Natural killer cell treated with Interleukin-12 subunit alpha and Interleukin-12 subunit beta and Interleukin-15 and Interleukin-18, amount 100 ng/mL, for 72 hours (primary cell): ENCODE data around the gene DAPK3. TPM values are rescaled to one million over a fixed set of nuclear protein-coding genes. Genes with fewer than 3 reads are reported as not detected.
"Not testable (repeated sequence)": the region's sequence is repeated elsewhere in the genome, so short reads cannot be mapped to it uniquely, and the experiment has no call there.

Experiments used
- ATAC-seq, 2 donors: fragments of 150-1000 bp; cut with Tn5 transposase in 1 of 2; sonication (Bioruptor Pico), chemical (Tn5 transposase) in 1 of 2; 2 replicates each; pipeline ENCODE4 v1.10.0; 2021
- DNase-seq: peaks from one replicate; pipeline ENCODE4 v3.0.0; 2022; ENCODE audit warnings: low spot score
- H3K27ac Mint-ChIP-seq, 2 donors: 1 replicate in 1 of 2; 2 replicates in 1 of 2; pipeline ENCODE4 v1.8.0; 2022; ENCODE audit warnings: mixed read lengths in 2 of 2, mild to moderate bottlenecking in 1 of 2, moderate library complexity in 1 of 2
- H3K27me3 Mint-ChIP-seq, 2 donors: 1 replicate in 1 of 2; 2 replicates in 1 of 2; pipeline ENCODE4 v1.8.0; 2022; ENCODE audit warnings: mixed read lengths in 2 of 2
- H3K36me3 Mint-ChIP-seq: one replicate; pipeline ENCODE4 v1.8.0; 2022; ENCODE audit warnings: mixed read lengths
- H3K4me1 Mint-ChIP-seq, 2 donors: 1 replicate in 1 of 2; 2 replicates in 1 of 2; pipeline ENCODE4 v1.8.0; 2022; ENCODE audit warnings: low read depth in 2 of 2, mixed read lengths in 2 of 2, mild to moderate bottlenecking in 1 of 2
- H3K4me3 Mint-ChIP-seq: one replicate; pipeline ENCODE4 v1.8.0; 2022; ENCODE audit warnings: mixed read lengths
- H3K9me3 Mint-ChIP-seq: 2 replicates; pipeline ENCODE4 v1.8.0; 2022; ENCODE audit warnings: mixed read lengths
- total RNA-seq, 2 donors: library from RNA; stranded (reverse); gene quantifications; one replicate each; pipeline ENCODE4 v1.2.3, GENCODE V29; 2022

The DAPK3 gene
- total RNA-seq, 2 donors from 2014 or later: 48.1 to 54.5 TPM

GRCh38 chr19:4011430-4011829 is 40.5 kb upstream of the DAPK3 start:
- not testable (repeated sequence) for H3K9me3 Mint-ChIP-seq, H3K27me3 Mint-ChIP-seq, H3K4me3 Mint-ChIP-seq, DNase-seq, H3K36me3 Mint-ChIP-seq, ATAC-seq
- H3K4me1 Mint-ChIP-seq: peaks cover 15 to 25% of the 10 kb centered on the region in 2 donors
- H3K27ac Mint-ChIP-seq: peak overlapping the region in 1 of 2 donors; percentile 27

GRCh38 chr19:4010808-4011110 is 39.9 kb upstream of the DAPK3 start:
- Mint-ChIP-seq H3K4me1 (peaks cover 15 to 23% of the 10 kb centered on the region in 2 donors), H3K27ac (peak overlapping the region in 1 of 2 donors; percentile 27), H3K4me3 (no peak overlapping the region), H3K27me3 (no peaks in the 10 kb centered on the region), H3K36me3 (no peaks in the 10 kb centered on the region), H3K9me3 (no peaks in the 10 kb centered on the region)
- no peak for ATAC-seq
- DNase-seq: no peak

- DNase-seq (no peak), ATAC-seq (no peak)
- no peaks in the 10 kb centered on the region for H3K27me3 Mint-ChIP-seq
- peaks cover 15 to 23% of the 10 kb centered on the region in 2 donors for H3K4me1 Mint-ChIP-seq
- peak overlapping the region; percentile 88 for H3K4me3 Mint-ChIP-seq
- no peak overlapping the region for H3K27ac Mint-ChIP-seq
- no peaks in the 10 kb centered on the region for H3K9me3 Mint-ChIP-seq
- H3K36me3 Mint-ChIP-seq: no peaks in the 10 kb centered on the region
Measured at GRCh38 chr19:4009990-4010807, 39.3 kb upstream of the DAPK3 start.

- DNase-seq (no peak), ATAC-seq (no peak)
- Mint-ChIP-seq H3K9me3 (no peaks in the 10 kb centered on the region), H3K36me3 (no peaks in the 10 kb centered on the region), H3K4me3 (peak overlapping the region; percentile 88), H3K27ac (peak overlapping the region; percentile 70 to 88), H3K4me1 (peaks cover 15 to 21% of the 10 kb centered on the region in 2 donors), H3K27me3 (no peaks in the 10 kb centered on the region)
Measured at GRCh38 chr19:4007836-4008539, 37.1 kb upstream of the DAPK3 start.

- Mint-ChIP-seq H3K27me3 (no peaks in the 10 kb centered on the region), H3K9me3 (no peaks in the 10 kb centered on the region), H3K4me3 (peak within 1 kb of the TSS; percentile 88), H3K36me3 (no peaks in the 10 kb centered on the region), H3K4me1 (peaks cover 15 to 18% of the 10 kb centered on the region in 2 donors), H3K27ac (peak within 1 kb of the TSS; percentile 70 to 88)
- ATAC-seq (peak; percentile 95 to 97), DNase-seq (peak; percentile 98)
Measured at GRCh38 chr19:4007021-4007835, 36.3 kb upstream of the DAPK3 start, which contains the start of gene PIAS4. Gene PIAS4, plus strand, starts transcription at chr19:4007736. Its CDS starts 25 bp downstream, at chr19:4007761.

- not testable (repeated sequence) for H3K36me3 Mint-ChIP-seq, H3K27ac Mint-ChIP-seq, H3K27me3 Mint-ChIP-seq, ATAC-seq, DNase-seq, H3K9me3 Mint-ChIP-seq
- H3K4me3 Mint-ChIP-seq: peak overlapping the region; percentile 50
- peaks cover 10 to 14% of the 10 kb centered on the region in 2 donors for H3K4me1 Mint-ChIP-seq
Measured at GRCh38 chr19:4005436-4005835, 34.5 kb upstream of the DAPK3 start.

- not testable (repeated sequence) for H3K4me1 Mint-ChIP-seq, ATAC-seq, H3K36me3 Mint-ChIP-seq, DNase-seq, H3K27me3 Mint-ChIP-seq, H3K27ac Mint-ChIP-seq, H3K4me3 Mint-ChIP-seq, H3K9me3 Mint-ChIP-seq
Measured at GRCh38 chr19:4000798-4001197, 29.9 kb upstream of the DAPK3 start.

GRCh38 chr19:3998667-3999412 is 27.9 kb upstream of the DAPK3 start:
- not testable (repeated sequence) for H3K27ac Mint-ChIP-seq, H3K4me1 Mint-ChIP-seq, DNase-seq, H3K27me3 Mint-ChIP-seq, H3K36me3 Mint-ChIP-seq, ATAC-seq, H3K9me3 Mint-ChIP-seq, H3K4me3 Mint-ChIP-seq

- Mint-ChIP-seq H3K27ac (no peak overlapping the region), H3K4me1 (peaks cover 3 to 4% of the 10 kb centered on the region in 2 donors), H3K36me3 (no peaks in the 10 kb centered on the region), H3K4me3 (no peak overlapping the region), H3K9me3 (peaks cover 3% of the 10 kb centered on the region), H3K27me3 (no peaks in the 10 kb centered on the region)
- ATAC-seq: no peak
- no peak for DNase-seq
Measured at GRCh38 chr19:3995607-3996006, 24.7 kb upstream of the DAPK3 start.

- ATAC-seq: no peak
- H3K27me3 Mint-ChIP-seq: no peaks in the 10 kb centered on the region
Measured at GRCh38 chr19:3990815-3991117, 19.9 kb upstream of the DAPK3 start.

GRCh38 chr19:3987619-3988371 is 16.9 kb upstream of the DAPK3 start:
- peaks cover 33% of the 10 kb centered on the region in 2 donors for H3K4me1 Mint-ChIP-seq
- ATAC-seq (peak; percentile 56 to 67), DNase-seq (peak; percentile 90)
- H3K27ac Mint-ChIP-seq: peak overlapping the region in 1 of 2 donors; percentile 43
- H3K27me3 Mint-ChIP-seq: no peaks in the 10 kb centered on the region
- peaks cover 3% of the 10 kb centered on the region for H3K9me3 Mint-ChIP-seq
- peak overlapping the region; percentile 97 for H3K4me3 Mint-ChIP-seq
- peaks cover 12% of the 10 kb centered on the region for H3K36me3 Mint-ChIP-seq

More at GRCh38 chr19:3990815-3991117, 19.9 kb upstream of the DAPK3 start:
- DNase-seq: no peak
- H3K27ac Mint-ChIP-seq: peak overlapping the region; percentile 25 to 83
- peaks cover 3% of the 10 kb centered on the region for H3K9me3 Mint-ChIP-seq
- H3K4me1 Mint-ChIP-seq: peaks cover 13 to 14% of the 10 kb centered on the region in 2 donors
- peak overlapping the region; percentile 83 for H3K4me3 Mint-ChIP-seq
- no peaks in the 10 kb centered on the region for H3K36me3 Mint-ChIP-seq

GRCh38 chr19:3986260-3987041 is 15.6 kb upstream of the DAPK3 start:
- Mint-ChIP-seq H3K36me3 (peaks cover 12% of the 10 kb centered on the region), H3K4me1 (peaks cover 36 to 40% of the 10 kb centered on the region in 2 donors), H3K27ac (peak overlapping the region; percentile 91 to 96), H3K27me3 (no peaks in the 10 kb centered on the region), H3K9me3 (peaks cover 3% of the 10 kb centered on the region), H3K4me3 (peak overlapping the region; percentile 97)
- DNase-seq (peak; percentile 77), ATAC-seq (peak in 1 of 2 donors; percentile 52)
